ENCODE data around the gene KRT72. TPM values are rescaled to one million over a fixed set of nuclear protein-coding genes. Genes with fewer than 3 reads are reported as not detected.

Gene KRT72
- total RNA-seq, 1 experiment from 2014 or later: not detected

DNA sequence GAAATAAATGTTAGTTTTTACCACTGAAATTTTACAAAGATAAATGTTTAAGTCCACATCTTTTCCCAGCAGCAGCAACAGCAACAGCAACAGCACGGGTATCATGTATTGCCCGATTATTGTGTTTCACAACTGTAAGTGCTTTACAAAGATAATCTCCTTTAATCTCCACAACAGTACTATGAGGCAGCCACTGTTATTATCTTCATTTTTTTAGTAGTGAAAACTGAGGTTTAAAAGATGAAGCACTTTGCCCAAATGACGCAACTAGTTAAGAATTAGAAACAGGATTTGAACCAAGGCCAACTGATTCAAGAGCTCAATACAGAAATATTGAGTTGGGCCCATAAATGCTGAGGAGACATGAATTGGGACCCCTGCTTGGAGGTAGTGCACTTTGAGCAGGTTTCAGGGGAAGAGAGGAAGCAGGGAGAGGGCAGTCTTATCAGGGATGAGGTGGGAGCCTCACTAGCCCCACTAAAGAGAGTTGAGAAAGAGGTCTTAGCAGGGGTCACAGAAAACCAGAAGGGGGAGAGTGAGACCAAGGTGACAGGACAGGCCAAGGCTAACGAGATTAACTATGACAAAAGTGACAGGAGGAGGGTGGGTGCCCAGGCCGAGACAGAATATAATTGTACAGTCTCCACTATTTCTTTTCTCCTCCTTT, 35.5 kb upstream of the KRT72 start:
- Histone ChIP-seq H3K4me1 (no peaks in the 10 kb centered on the region), H3K4me3 (ENCODE audit: low read depth, low read length) (no peak overlapping the region), H3K9me3 (no peaks in the 10 kb centered on the region), H3K36me3 (ENCODE audit: control insufficient read depth, insufficient read depth, low read length) (no peaks in the 10 kb centered on the region), H3K27me3 (replicated peaks; ENCODE audit: control insufficient read depth, insufficient read depth, low read length) (no peaks in the 10 kb centered on the region)
- TF ChIP-seq CTCF (IDR thresholded peaks at IDR 0.05; ENCODE audit: insufficient read depth in 1 of 2, low read depth in 1 of 2, low read length in 1 of 2, severe bottlenecking in 1 of 2, unreplicated experiment in 1 of 2): no peak
- Mint-ChIP-seq H3K9me3 (ENCODE audit: unreplicated experiment) (no peaks in the 10 kb centered on the region), H3K27me3 (ENCODE audit: insufficient read depth, unreplicated experiment) (peaks cover 4% of the 10 kb centered on the region), H3K36me3 (ENCODE audit: insufficient read depth, unreplicated experiment) (no peaks in the 10 kb centered on the region), H3K27ac (ENCODE audit: unreplicated experiment) (no peak overlapping the region), H3K4me1 (ENCODE audit: low read depth, unreplicated experiment) (no peaks in the 10 kb centered on the region), H3K4me3 (ENCODE audit: unreplicated experiment) (no peak overlapping the region)
- intact Hi-C loops (cut with micrococcal nuclease; ENCODE audit: unreplicated experiment): no loop called here
- no peak for DNase-seq
- POLR2A ChIA-PET: no interaction called here
- BruUV-seq (replicated peaks): no TSS peak
- CTCF ChIA-PET: interaction anchor here (1.1 kb wide), 1 partner anchor 244 kb away, joined by 4 read pairs; no protein-coding TSS in a partner anchor

DNA sequence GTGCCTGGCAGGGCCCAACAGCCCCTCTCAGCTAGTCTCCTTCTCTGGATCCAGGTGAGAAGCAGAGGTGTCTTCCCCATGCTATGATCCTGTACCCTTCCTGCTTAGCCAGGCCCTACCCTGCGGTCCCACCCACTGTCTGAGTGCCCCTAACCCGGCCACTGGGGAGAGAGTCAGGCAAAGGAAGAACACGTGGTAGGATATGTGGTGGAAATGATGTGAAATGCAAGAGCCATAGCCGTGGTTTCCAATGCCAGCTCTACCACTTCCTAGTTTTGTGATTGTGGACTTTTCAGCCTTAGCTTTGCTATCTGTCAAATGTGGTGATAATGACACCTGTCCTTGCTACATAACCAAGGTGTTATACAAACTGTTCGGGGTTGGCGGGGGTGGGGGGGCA, 34.9 kb upstream of the KRT72 start:
- POLR2A ChIA-PET: no interaction called here
- H3K4me3 Mint-ChIP-seq (ENCODE audit: unreplicated experiment): no peak overlapping the region
- H3K9me3 Mint-ChIP-seq (ENCODE audit: unreplicated experiment): no peaks in the 10 kb centered on the region
- intact Hi-C loops (cut with micrococcal nuclease; ENCODE audit: unreplicated experiment): no loop called here
- DNase-seq: no peak
- no peak for TF ChIP-seq CTCF (IDR thresholded peaks at IDR 0.05; ENCODE audit: insufficient read depth in 1 of 2, low read depth in 1 of 2, low read length in 1 of 2, severe bottlenecking in 1 of 2, unreplicated experiment in 1 of 2)
- no peaks in the 10 kb centered on the region for H3K27me3 ChIP-seq (replicated peaks; ENCODE audit: control insufficient read depth, insufficient read depth, low read length)
- no peaks in the 10 kb centered on the region for H3K36me3 Mint-ChIP-seq (ENCODE audit: insufficient read depth, unreplicated experiment)
- no peaks in the 10 kb centered on the region for H3K4me1 Mint-ChIP-seq (ENCODE audit: low read depth, unreplicated experiment)
- no peak overlapping the region for H3K4me3 ChIP-seq (ENCODE audit: low read depth, low read length)
- H3K9me3 ChIP-seq: no peaks in the 10 kb centered on the region
- no TSS peak for BruUV-seq (replicated peaks)
- H3K27me3 Mint-ChIP-seq (ENCODE audit: insufficient read depth, unreplicated experiment): peaks cover 4% of the 10 kb centered on the region
- CTCF ChIA-PET: interaction anchor here (1.1 kb wide), 1 partner anchor 244 kb away, joined by 4 read pairs; no protein-coding TSS in a partner anchor
- H3K27ac Mint-ChIP-seq (ENCODE audit: unreplicated experiment): no peak overlapping the region
- H3K4me1 ChIP-seq: no peaks in the 10 kb centered on the region
- no peaks in the 10 kb centered on the region for H3K36me3 ChIP-seq (ENCODE audit: control insufficient read depth, insufficient read depth, low read length)

DNA sequence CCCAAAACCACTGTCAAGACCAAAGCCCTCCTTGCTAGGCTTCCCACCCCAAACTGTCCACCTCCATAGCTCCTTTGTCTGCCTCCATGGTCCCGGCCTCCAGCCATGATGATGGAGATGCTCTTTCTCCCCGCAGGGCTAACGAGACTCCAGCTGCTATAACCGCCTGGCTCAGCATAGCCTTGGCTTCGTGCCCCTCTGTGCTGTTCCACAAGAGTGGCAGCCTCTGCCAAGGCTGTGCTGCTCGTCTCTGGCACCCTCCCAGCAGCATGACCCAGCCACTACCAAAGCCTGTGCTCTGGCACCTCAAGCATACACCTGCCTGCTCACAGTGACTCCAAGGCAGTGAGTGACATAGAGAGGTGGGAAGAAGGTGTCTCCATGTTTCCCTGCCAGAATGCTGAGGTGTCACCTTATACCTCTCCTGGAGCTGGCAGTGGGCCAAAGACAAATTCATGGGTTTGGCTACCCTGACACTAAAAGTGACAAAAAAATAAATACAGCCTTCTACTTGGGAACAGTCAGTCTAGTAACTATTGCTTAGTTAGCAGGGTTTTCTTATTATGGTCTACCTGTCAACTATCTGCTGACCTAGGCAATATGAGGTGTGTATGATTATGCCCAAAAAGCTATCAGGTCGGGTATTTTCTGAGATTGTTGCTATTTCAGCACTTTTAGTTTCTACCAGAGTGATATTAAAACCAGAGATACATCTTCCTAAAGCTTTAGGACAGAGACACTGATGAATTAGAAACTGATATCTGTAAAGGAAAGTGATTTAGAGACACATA, 33.2 kb upstream of the KRT72 start:
- H3K36me3 ChIP-seq (ENCODE audit: control insufficient read depth, insufficient read depth, low read length): no peaks in the 10 kb centered on the region
- no peaks in the 10 kb centered on the region for H3K4me1 Mint-ChIP-seq (ENCODE audit: low read depth, unreplicated experiment)
- ChIA-PET POLR2A (no interaction called here), CTCF (no interaction called here)
- DNase-seq: no peak
- no peak overlapping the region for H3K4me3 ChIP-seq (ENCODE audit: low read depth, low read length)
- BruUV-seq (replicated peaks): no TSS peak
- H3K9me3 Mint-ChIP-seq (ENCODE audit: unreplicated experiment): no peaks in the 10 kb centered on the region
- no peaks in the 10 kb centered on the region for H3K4me1 ChIP-seq
- TF ChIP-seq CTCF (IDR thresholded peaks at IDR 0.05; ENCODE audit: insufficient read depth in 1 of 2, low read depth in 1 of 2, low read length in 1 of 2, severe bottlenecking in 1 of 2, unreplicated experiment in 1 of 2): no peak
- peaks cover 1% of the 10 kb centered on the region for H3K27me3 Mint-ChIP-seq (ENCODE audit: insufficient read depth, unreplicated experiment)
- intact Hi-C loops (cut with micrococcal nuclease; ENCODE audit: unreplicated experiment): no loop called here
- H3K27ac Mint-ChIP-seq (ENCODE audit: unreplicated experiment): no peak overlapping the region
- no peaks in the 10 kb centered on the region for H3K36me3 Mint-ChIP-seq (ENCODE audit: insufficient read depth, unreplicated experiment)
- no peaks in the 10 kb centered on the region for H3K9me3 ChIP-seq
- H3K27me3 ChIP-seq (replicated peaks; ENCODE audit: control insufficient read depth, insufficient read depth, low read length): no peaks in the 10 kb centered on the region
- no peak overlapping the region for H3K4me3 Mint-ChIP-seq (ENCODE audit: unreplicated experiment)

Measured in Caco-2 (cell line).